ENCODE measurements around the gene TRAPPC6A.
A peak's percentile ranks its signal among the peaks of the same experiment; 100 is the strongest.

TRAPPC6A gene

DNA sequence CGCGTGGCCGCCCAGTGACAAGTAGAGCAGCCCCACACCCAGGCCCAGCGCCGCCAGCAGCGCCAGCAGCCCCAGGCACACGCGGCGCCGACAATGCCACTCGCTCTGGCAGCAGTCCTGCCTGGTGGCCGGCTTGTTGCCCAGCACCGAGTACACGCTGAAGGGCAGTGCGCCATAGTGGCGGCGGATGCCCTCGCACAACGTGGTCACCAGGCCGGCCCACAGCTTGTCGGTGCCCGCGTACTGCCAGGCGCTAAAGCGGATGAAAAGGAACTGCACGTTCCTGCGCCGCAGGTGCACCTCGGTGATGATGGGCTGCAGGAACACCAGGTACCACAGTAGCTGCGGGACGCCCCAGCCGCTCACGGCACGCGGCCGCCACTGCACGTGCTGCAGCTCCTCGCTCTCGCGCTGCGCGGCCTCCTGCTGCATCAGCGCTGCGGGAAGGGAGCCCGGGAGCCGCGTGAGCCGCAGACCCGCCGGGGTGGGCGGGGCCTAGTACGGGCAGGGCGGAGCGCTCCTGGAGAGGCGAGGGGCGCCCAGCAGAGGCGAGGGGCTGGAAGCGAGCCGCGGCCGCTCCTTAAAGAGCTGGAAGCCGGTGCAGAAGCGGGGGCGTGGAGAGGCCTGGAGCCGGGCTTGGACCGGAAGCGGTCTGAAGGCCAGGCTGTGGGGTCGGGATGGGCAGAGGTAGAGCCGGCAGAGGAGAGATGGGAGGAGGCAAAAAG lies 24.5 kb downstream of the TRAPPC6A start:
- no peaks in the 10 kb centered on the region for H3K9me3 Mint-ChIP-seq
- no peaks in the 10 kb centered on the region for H3K36me3 Mint-ChIP-seq (ENCODE audit: low read depth)
- peak overlapping the region; percentile 43 for H3K4me3 Mint-ChIP-seq
- H3K4me1 Mint-ChIP-seq (ENCODE audit: low read depth): peaks cover 42% of the 10 kb centered on the region
- H3K27ac Mint-ChIP-seq: no peak overlapping the region
- peaks cover 75% of the 10 kb centered on the region for H3K27me3 Mint-ChIP-seq
- intact Hi-C loops (cut with micrococcal nuclease): no loop called here

GRCh38 chr19:45152504-45153338 lies 25.3 kb downstream of the TRAPPC6A start:
- Mint-ChIP-seq H3K9me3 (no peaks in the 10 kb centered on the region), H3K36me3 (ENCODE audit: low read depth) (peaks cover 7% of the 10 kb centered on the region), H3K27me3 (peaks cover 68% of the 10 kb centered on the region), H3K4me3 (peak overlapping the region; percentile 43), H3K4me1 (ENCODE audit: low read depth) (peaks cover 42% of the 10 kb centered on the region), H3K27ac (no peak overlapping the region)
- intact Hi-C loops (cut with micrococcal nuclease): no loop called here

DNA sequence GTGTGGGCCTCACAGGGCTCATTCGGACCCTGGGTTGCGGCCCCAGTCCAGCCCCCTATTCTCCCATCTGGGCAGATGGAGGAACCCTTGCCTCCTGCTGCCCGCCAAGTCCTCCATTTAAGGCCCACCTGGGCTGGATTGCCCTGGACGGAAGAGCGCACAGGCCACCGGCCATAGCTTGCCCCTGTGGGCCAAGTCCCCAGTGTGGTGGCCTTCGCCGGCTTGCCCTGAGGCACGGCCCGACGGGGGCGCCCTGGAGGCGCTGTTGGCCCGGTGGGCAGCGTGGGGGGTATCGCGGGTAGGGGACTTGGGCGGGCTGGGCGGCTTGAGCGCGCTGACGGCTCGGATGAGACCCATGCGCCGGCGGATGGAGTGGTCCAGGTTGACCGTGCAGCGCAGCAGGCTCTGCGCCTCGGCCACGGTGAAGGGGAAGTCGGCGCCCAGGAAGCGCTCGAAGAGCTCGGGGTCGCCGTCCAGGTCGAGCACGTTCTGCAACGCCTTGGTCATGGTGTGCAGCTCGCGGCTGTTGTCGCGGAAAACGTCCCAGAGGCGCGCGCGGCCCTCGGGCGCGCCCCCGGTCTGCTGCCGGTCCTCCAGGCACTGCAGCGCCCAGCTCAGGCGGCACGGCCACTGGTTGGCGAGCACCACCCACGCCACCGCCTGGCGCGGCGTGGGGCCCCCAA lies 26.1 kb downstream of the TRAPPC6A start:
- intact Hi-C loops (cut with micrococcal nuclease): no loop called here
- Mint-ChIP-seq H3K27ac (no peak overlapping the region), H3K9me3 (no peaks in the 10 kb centered on the region), H3K4me1 (ENCODE audit: low read depth) (peaks cover 42% of the 10 kb centered on the region), H3K27me3 (peaks cover 65% of the 10 kb centered on the region), H3K36me3 (ENCODE audit: low read depth) (peaks cover 15% of the 10 kb centered on the region), H3K4me3 (peak overlapping the region; percentile 43)

DNA sequence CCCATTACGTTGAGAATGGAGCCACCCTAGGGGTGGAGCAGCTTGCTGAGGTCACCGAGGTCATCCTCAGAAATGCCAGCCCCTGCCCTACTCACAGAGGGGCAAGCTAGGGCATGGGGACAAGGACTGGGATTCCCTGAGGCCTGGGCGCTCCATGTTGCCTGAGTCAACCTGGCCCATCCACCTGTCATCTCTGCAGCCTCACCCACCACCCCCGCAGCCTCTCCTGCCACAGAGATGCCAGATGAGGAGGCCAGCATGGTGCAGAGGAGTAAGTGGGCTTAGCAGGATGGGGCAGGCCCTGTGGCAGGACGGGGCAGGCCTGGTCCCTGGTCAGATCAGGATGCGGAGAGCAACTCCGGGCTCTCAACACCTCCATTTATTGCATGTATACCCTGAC lies 26.7 kb downstream of the TRAPPC6A start:
- no peak overlapping the region for H3K27ac Mint-ChIP-seq
- peaks cover 21% of the 10 kb centered on the region for H3K36me3 Mint-ChIP-seq (ENCODE audit: low read depth)
- intact Hi-C loops (cut with micrococcal nuclease): no loop called here
- H3K27me3 Mint-ChIP-seq: peaks cover 59% of the 10 kb centered on the region
- peaks cover 42% of the 10 kb centered on the region for H3K4me1 Mint-ChIP-seq (ENCODE audit: low read depth)
- no peaks in the 10 kb centered on the region for H3K9me3 Mint-ChIP-seq
- H3K4me3 Mint-ChIP-seq: no peak overlapping the region

GRCh38 chr19:45150751-45151281 lies 27.2 kb downstream of the TRAPPC6A start:
- peaks cover 42% of the 10 kb centered on the region for H3K4me1 Mint-ChIP-seq (ENCODE audit: low read depth)
- no peak overlapping the region for H3K27ac Mint-ChIP-seq

GRCh38 chr19:45150180-45150579 lies 27.9 kb downstream of the TRAPPC6A start:
- no peak overlapping the region for H3K27ac Mint-ChIP-seq
- H3K4me3 Mint-ChIP-seq: no peak overlapping the region
- peaks cover 31% of the 10 kb centered on the region for H3K36me3 Mint-ChIP-seq (ENCODE audit: low read depth)
- peaks cover 42% of the 10 kb centered on the region for H3K4me1 Mint-ChIP-seq (ENCODE audit: low read depth)
- H3K9me3 Mint-ChIP-seq: no peaks in the 10 kb centered on the region
- H3K27me3 Mint-ChIP-seq: peaks cover 50% of the 10 kb centered on the region
- intact Hi-C loops (cut with micrococcal nuclease): no loop called here

More at GRCh38 chr19:45150751-45151281, 27.2 kb downstream of the TRAPPC6A start:
- Mint-ChIP-seq H3K27me3 (peaks cover 56% of the 10 kb centered on the region), H3K36me3 (ENCODE audit: low read depth) (peaks cover 26% of the 10 kb centered on the region), H3K4me3 (no peak overlapping the region), H3K9me3 (no peaks in the 10 kb centered on the region)
- intact Hi-C loops (cut with micrococcal nuclease): no loop called here

DNA sequence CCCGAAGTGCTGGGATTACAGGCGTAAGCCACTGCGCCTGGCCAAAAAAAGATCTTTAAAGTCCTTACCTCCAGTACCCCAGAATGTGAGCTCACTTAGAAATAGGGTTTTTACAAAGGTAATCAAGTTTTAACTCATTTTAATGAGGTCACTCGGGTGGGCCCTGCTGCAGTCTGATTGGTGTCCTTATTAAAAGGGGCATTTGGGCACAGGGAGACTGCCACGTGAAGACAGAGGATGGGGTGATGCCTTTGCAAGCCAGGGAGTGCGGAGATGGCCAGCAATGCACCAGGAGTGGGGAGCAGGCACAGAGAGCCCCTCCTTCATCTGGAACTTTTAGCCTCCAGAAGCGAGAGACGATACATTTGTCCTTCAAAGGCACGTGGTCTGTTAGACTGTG lies 28.9 kb downstream of the TRAPPC6A start:
- no peak overlapping the region for H3K4me3 Mint-ChIP-seq
- intact Hi-C loops (cut with micrococcal nuclease): no loop called here
- no peak overlapping the region for H3K27ac Mint-ChIP-seq
- H3K36me3 Mint-ChIP-seq (ENCODE audit: low read depth): peaks cover 41% of the 10 kb centered on the region
- H3K27me3 Mint-ChIP-seq: peaks cover 39% of the 10 kb centered on the region
- H3K9me3 Mint-ChIP-seq: no peaks in the 10 kb centered on the region
- H3K4me1 Mint-ChIP-seq (ENCODE audit: low read depth): peaks cover 37% of the 10 kb centered on the region

DNA sequence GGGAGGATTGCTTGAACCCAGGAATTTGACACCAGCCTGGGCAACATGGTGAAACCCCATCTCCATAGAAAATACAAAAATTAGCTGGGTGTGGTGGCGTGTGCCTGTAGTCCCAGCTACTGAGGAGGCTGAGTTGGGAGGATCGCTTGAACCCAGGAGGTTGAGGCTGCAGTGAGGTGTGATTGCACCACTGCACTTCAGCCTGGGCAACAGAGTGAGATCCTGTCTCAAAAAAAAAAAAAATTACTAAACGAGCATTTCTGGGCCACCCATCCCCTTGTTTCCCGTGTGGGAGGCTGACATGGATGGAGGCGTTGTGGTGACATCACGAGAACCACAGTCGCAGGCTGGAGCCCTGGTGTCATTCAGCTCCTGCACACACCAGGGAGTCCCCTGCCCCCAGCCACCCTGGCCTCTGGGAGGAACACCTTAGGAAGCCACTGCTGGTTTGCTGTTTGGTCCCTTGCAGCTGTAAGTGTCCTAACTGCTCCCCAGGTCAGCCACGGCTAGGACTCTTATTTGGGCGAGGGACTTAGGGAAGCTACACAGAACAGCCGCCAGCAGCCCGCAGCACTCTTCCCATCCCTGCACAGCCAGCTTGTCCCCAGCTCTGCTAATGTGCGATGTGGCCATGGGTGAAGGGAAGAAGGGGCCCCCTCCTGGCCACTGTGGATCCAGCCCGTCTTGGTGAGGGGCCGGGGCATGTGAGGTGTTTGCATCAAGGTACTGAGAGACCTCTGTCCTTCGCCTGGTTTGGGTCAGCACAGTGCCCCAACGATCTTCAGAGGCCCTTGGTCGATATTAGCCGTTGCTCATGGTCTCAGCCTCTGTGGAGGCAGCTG lies 30.0 kb downstream of the TRAPPC6A start:
- no peak overlapping the region for H3K4me3 Mint-ChIP-seq
- intact Hi-C loops (cut with micrococcal nuclease): no loop called here
- H3K36me3 Mint-ChIP-seq (ENCODE audit: low read depth): peaks cover 52% of the 10 kb centered on the region
- H3K27ac Mint-ChIP-seq: no peak overlapping the region
- H3K9me3 Mint-ChIP-seq: no peaks in the 10 kb centered on the region
- peaks cover 29% of the 10 kb centered on the region for H3K27me3 Mint-ChIP-seq
- peaks cover 34% of the 10 kb centered on the region for H3K4me1 Mint-ChIP-seq (ENCODE audit: low read depth)

- Mint-ChIP-seq H3K4me3 (no peak overlapping the region), H3K9me3 (no peaks in the 10 kb centered on the region), H3K27ac (no peak overlapping the region), H3K27me3 (peaks cover 16% of the 10 kb centered on the region), H3K4me1 (ENCODE audit: low read depth) (peaks cover 24% of the 10 kb centered on the region), H3K36me3 (ENCODE audit: low read depth) (peaks cover 65% of the 10 kb centered on the region)
- intact Hi-C loops (cut with micrococcal nuclease): no loop called here
Observed at GRCh38 chr19:45146741-45147205, 31.3 kb downstream of the TRAPPC6A start.

DNA sequence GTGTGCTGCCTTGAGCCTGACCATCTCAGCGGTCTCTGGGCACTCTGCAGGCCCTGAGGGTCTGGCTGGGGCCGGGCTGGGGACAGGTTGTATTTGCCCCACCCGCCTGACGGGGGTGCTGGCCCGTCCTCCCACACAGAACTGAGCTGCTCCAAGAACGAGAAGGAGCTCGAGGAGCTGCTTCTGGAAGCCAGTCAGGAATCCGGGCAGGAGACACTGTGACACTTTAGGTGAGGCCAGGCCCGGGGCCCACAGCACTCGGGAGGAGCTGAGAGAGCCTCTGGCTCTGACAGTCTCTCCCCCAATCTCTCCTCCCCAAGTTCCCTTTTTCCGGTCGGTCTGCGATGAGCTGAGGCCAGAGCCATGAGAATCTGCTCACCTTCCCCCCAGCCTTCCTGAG lies 31.8 kb downstream of the TRAPPC6A start:
- peaks cover 18% of the 10 kb centered on the region for H3K4me1 Mint-ChIP-seq (ENCODE audit: low read depth)
- H3K4me3 Mint-ChIP-seq: no peak overlapping the region
- no peaks in the 10 kb centered on the region for H3K9me3 Mint-ChIP-seq
- H3K27me3 Mint-ChIP-seq: peaks cover 11% of the 10 kb centered on the region
- intact Hi-C loops (cut with micrococcal nuclease): no loop called here
- no peak overlapping the region for H3K27ac Mint-ChIP-seq
- H3K36me3 Mint-ChIP-seq (ENCODE audit: low read depth): peaks cover 70% of the 10 kb centered on the region

- peaks cover 3% of the 10 kb centered on the region for H3K27me3 Mint-ChIP-seq
- peaks cover 77% of the 10 kb centered on the region for H3K36me3 Mint-ChIP-seq (ENCODE audit: low read depth)
- intact Hi-C loops (cut with micrococcal nuclease): no loop called here
- peaks cover 11% of the 10 kb centered on the region for H3K4me1 Mint-ChIP-seq (ENCODE audit: low read depth)
- H3K9me3 Mint-ChIP-seq: no peaks in the 10 kb centered on the region
- H3K27ac Mint-ChIP-seq: no peak overlapping the region
- no peak overlapping the region for H3K4me3 Mint-ChIP-seq
Observed at GRCh38 chr19:45145270-45146189, 32.5 kb downstream of the TRAPPC6A start.

- Mint-ChIP-seq H3K27ac (no peak overlapping the region), H3K27me3 (no peaks in the 10 kb centered on the region), H3K36me3 (ENCODE audit: low read depth) (peaks cover 86% of the 10 kb centered on the region), H3K4me1 (ENCODE audit: low read depth) (peaks cover 10% of the 10 kb centered on the region), H3K9me3 (no peaks in the 10 kb centered on the region), H3K4me3 (no peak overlapping the region)
- intact Hi-C loops (cut with micrococcal nuclease): no loop called here
Observed at GRCh38 chr19:45144431-45145269, 33.4 kb downstream of the TRAPPC6A start.

Data from dendritic cell treated with granulocyte-macrophage colony-stimulating factor and Interleukin-4, amounts not matched to agents 40 ng/mL and 50 ng/mL, for 4 days (primary cell).